NK-92 treated with Interleukin-12 subunit alpha and Interleukin-12 subunit beta, amount 100 ng/mL, for 24 hours (cell line): ENCODE measurements around the gene DDX25.
"Not testable (repeated sequence)": the region's sequence is repeated elsewhere in the genome, so short reads cannot be mapped to it uniquely, and the experiment has no call there.

Experiments used
- DNase-seq: peaks from one replicate; lab custom pipeline; 2025; lab: John Stamatoyannopoulos, UW

Gene DDX25

GRCh38 chr11:125903711-125904659, at the start of gene DDX25:
Gene DDX25, plus strand, starts transcription at chr11:125904508. Its CDS starts 10 bp downstream, at chr11:125904518.
- no peak for DNase-seq

GRCh38 chr11:125857670-125858069, 46.6 kb upstream of the DDX25 start:
- not testable (repeated sequence) for DNase-seq

- DNase-seq, result not testable (repeated sequence)
Measured at GRCh38 chr11:125862786-125863185, 41.5 kb upstream of the DDX25 start.

GRCh38 chr11:125865354-125865753, 39.0 kb upstream of the DDX25 start:
- DNase-seq, result not testable (repeated sequence)

- DNase-seq, result no peak
Measured at GRCh38 chr11:125869521-125869920, 34.8 kb upstream of the DDX25 start.

GRCh38 chr11:125871391-125872137, 32.7 kb upstream of the DDX25 start:
- DNase-seq, result peak; percentile 11

- no peak for DNase-seq
Measured at GRCh38 chr11:125872138-125872491, 32.2 kb upstream of the DDX25 start.

- no peak for DNase-seq
Measured at GRCh38 chr11:125873881-125874555, 30.3 kb upstream of the DDX25 start.

GRCh38 chr11:125874556-125875124, 29.7 kb upstream of the DDX25 start:
- DNase-seq, result peak; percentile 8

- no peak for DNase-seq
Measured at GRCh38 chr11:125881291-125881690, 23.0 kb upstream of the DDX25 start.

- no peak for DNase-seq
Measured at GRCh38 chr11:125883375-125883774, 20.9 kb upstream of the DDX25 start.

- DNase-seq, result no peak
Measured at GRCh38 chr11:125886997-125887372, 17.3 kb upstream of the DDX25 start.

GRCh38 chr11:125887373-125888324, 16.7 kb upstream of the DDX25 start, which contains the start of gene HYLS1:
Gene HYLS1, plus strand, starts transcription at chr11:125887668. Its CDS starts 11,701 bp downstream, at chr11:125899369.
- peak; percentile 5 for DNase-seq

GRCh38 chr11:125890447-125891100, 13.7 kb upstream of the DDX25 start:
- no peak for DNase-seq

- no peak for DNase-seq
Measured at GRCh38 chr11:125892071-125892470, 12.2 kb upstream of the DDX25 start.

GRCh38 chr11:125892994-125893393, 11.3 kb upstream of the DDX25 start:
- DNase-seq, result no peak

GRCh38 chr11:125901872-125902271, 2.4 kb upstream of the DDX25 start:
- DNase-seq, result no peak

GRCh38 chr11:125902277-125902926, 1.9 kb upstream of the DDX25 start:
- DNase-seq, result no peak

GRCh38 chr11:125902927-125903710, 1.2 kb upstream of the DDX25 start, which contains the start of gene PUS3:
Gene PUS3, minus strand, starts transcription at chr11:125903206. Its CDS starts 6,922 bp downstream, at chr11:125896284.
- peak; percentile 82 for DNase-seq
